Activated T-helper 2 cell treated with anti-CD3 and anti-CD28 coated beads, Interferon-gamma antibody, Interleukin-2, Interleukin-4, amounts not matched to agents 10 μg/mL and 5 μg/mL and 100 μg/mL, durations not matched to agents 14 hours and 24 hours and 36 hours (primary cell): ENCODE measurements around the gene SGCD. TPM values are rescaled to one million over a fixed set of nuclear protein-coding genes. Genes with fewer than 3 reads are reported as not detected.
"Not testable (repeated sequence)": the region's sequence is repeated elsewhere in the genome, so short reads cannot be mapped to it uniquely, and the experiment has no call there.

Experiments
- DNase-seq: peaks from one replicate; pipeline ENCODE4 v3.0.0; 2021; ENCODE audit warnings: low spot score
- H3K27ac Mint-ChIP-seq: one replicate; pipeline ENCODE4 v1.8.0; 2021; ENCODE audit warnings: mixed read lengths
- H3K27me3 Mint-ChIP-seq: one replicate; pipeline ENCODE4 v1.8.0; 2021; ENCODE audit warnings: low read depth, mixed read lengths
- H3K36me3 Mint-ChIP-seq: one replicate; pipeline ENCODE4 v1.8.0; 2021; ENCODE audit warnings: low read depth, mixed read lengths
- H3K4me1 Mint-ChIP-seq: one replicate; pipeline ENCODE4 v1.8.0; 2021; ENCODE audit warnings: low read depth, mixed read lengths
- H3K4me3 Mint-ChIP-seq: one replicate; pipeline ENCODE4 v1.8.0; 2021; ENCODE audit warnings: low read depth, mild to moderate bottlenecking, moderate library complexity, mixed read lengths
- H3K9me3 Mint-ChIP-seq: one replicate; pipeline ENCODE4 v1.8.0; 2021; ENCODE audit warnings: mixed read lengths
- intact Hi-C: fragments of 100-400 bp; cut with micrococcal nuclease; formaldehyde crosslinking; loops from one replicate; pipeline ENCODE4 v1.15.1; 2023
- total RNA-seq: library from RNA; stranded (reverse); gene quantifications from 2 replicates; pipeline ENCODE4 v1.2.3, GENCODE V29; 2022

Gene SGCD
- total RNA-seq, 1 donor from 2014 or later = not detected

GRCh38 chr5:156621719-156622118, 294.8 kb downstream of the SGCD start:
- Mint-ChIP-seq H3K4me1 (no peaks in the 10 kb centered on the region), H3K4me3 (no peak overlapping the region), H3K36me3 (no peaks in the 10 kb centered on the region), H3K9me3 (no peaks in the 10 kb centered on the region), H3K27ac (no peak overlapping the region), H3K27me3 (no peaks in the 10 kb centered on the region)
- no peak for DNase-seq
- intact Hi-C loops = no loop called here

GRCh38 chr5:156623381-156624040, 296.5 kb downstream of the SGCD start:
- intact Hi-C loops = no loop called here
- Mint-ChIP-seq H3K4me3 (no peak overlapping the region), H3K27me3 (no peaks in the 10 kb centered on the region), H3K4me1 (no peaks in the 10 kb centered on the region), H3K36me3 (no peaks in the 10 kb centered on the region), H3K27ac (no peak overlapping the region), H3K9me3 (no peaks in the 10 kb centered on the region)
- DNase-seq = no peak

- Mint-ChIP-seq H3K9me3 (no peaks in the 10 kb centered on the region), H3K4me3 (no peak overlapping the region), H3K36me3 (no peaks in the 10 kb centered on the region), H3K27ac (no peak overlapping the region), H3K27me3 (no peaks in the 10 kb centered on the region), H3K4me1 (no peaks in the 10 kb centered on the region)
- no peak for DNase-seq
- intact Hi-C loops = no loop called here
These were observed 297.7 kb downstream of the SGCD start for GRCh38 chr5:156624686-156625085.

GRCh38 chr5:156628421-156628820, 301.5 kb downstream of the SGCD start:
- Mint-ChIP-seq H3K4me3 (no peak overlapping the region), H3K36me3 (no peaks in the 10 kb centered on the region), H3K27me3 (no peaks in the 10 kb centered on the region), H3K9me3 (no peaks in the 10 kb centered on the region), H3K4me1 (no peaks in the 10 kb centered on the region), H3K27ac (no peak overlapping the region)
- DNase-seq = no peak
- intact Hi-C loops = no loop called here

GRCh38 chr5:156631005-156631404, 304.0 kb downstream of the SGCD start:
- no peak for DNase-seq
- H3K36me3 Mint-ChIP-seq = no peaks in the 10 kb centered on the region
- H3K4me1 Mint-ChIP-seq = no peaks in the 10 kb centered on the region
- H3K9me3 Mint-ChIP-seq = no peaks in the 10 kb centered on the region
- intact Hi-C loops = no loop called here
- H3K4me3 Mint-ChIP-seq = no peak overlapping the region
- H3K27me3 Mint-ChIP-seq = no peaks in the 10 kb centered on the region
- no peak overlapping the region for H3K27ac Mint-ChIP-seq

GRCh38 chr5:156634301-156634700, 307.3 kb downstream of the SGCD start:
- no peak for DNase-seq
- Mint-ChIP-seq H3K4me1 (no peaks in the 10 kb centered on the region), H3K4me3 (no peak overlapping the region), H3K27me3 (no peaks in the 10 kb centered on the region), H3K27ac (no peak overlapping the region), H3K36me3 (no peaks in the 10 kb centered on the region), H3K9me3 (no peaks in the 10 kb centered on the region)
- intact Hi-C loops = no loop called here

- no peaks in the 10 kb centered on the region for H3K36me3 Mint-ChIP-seq
- H3K9me3 Mint-ChIP-seq = no peaks in the 10 kb centered on the region
- H3K27me3 Mint-ChIP-seq = peaks cover 7% of the 10 kb centered on the region
- H3K4me3 Mint-ChIP-seq = no peak overlapping the region
- no peak overlapping the region for H3K27ac Mint-ChIP-seq
- intact Hi-C loops = no loop called here
- DNase-seq = no peak
- H3K4me1 Mint-ChIP-seq = no peaks in the 10 kb centered on the region
These were observed 313.8 kb downstream of the SGCD start for GRCh38 chr5:156640691-156641241.

- Mint-ChIP-seq H3K9me3 (no peaks in the 10 kb centered on the region), H3K4me1 (no peaks in the 10 kb centered on the region), H3K27ac (no peak overlapping the region), H3K36me3 (no peaks in the 10 kb centered on the region), H3K4me3 (no peak overlapping the region), H3K27me3 (peaks cover 7% of the 10 kb centered on the region)
- DNase-seq = no peak
- intact Hi-C loops = no loop called here
These were observed 314.7 kb downstream of the SGCD start for GRCh38 chr5:156641686-156642085.

- no peak overlapping the region for H3K27ac Mint-ChIP-seq
- no peaks in the 10 kb centered on the region for H3K36me3 Mint-ChIP-seq
- no peaks in the 10 kb centered on the region for H3K9me3 Mint-ChIP-seq
- no peak overlapping the region for H3K4me3 Mint-ChIP-seq
- H3K27me3 Mint-ChIP-seq = no peaks in the 10 kb centered on the region
- DNase-seq = no peak
- intact Hi-C loops = no loop called here
- H3K4me1 Mint-ChIP-seq = no peaks in the 10 kb centered on the region
These were observed 320.1 kb downstream of the SGCD start for GRCh38 chr5:156647034-156647451.

GRCh38 chr5:156654444-156654843, 327.5 kb downstream of the SGCD start:
- Mint-ChIP-seq H3K27me3 (peaks cover 4% of the 10 kb centered on the region), H3K9me3 (no peaks in the 10 kb centered on the region), H3K4me1 (no peaks in the 10 kb centered on the region), H3K36me3 (no peaks in the 10 kb centered on the region), H3K4me3 (no peak overlapping the region), H3K27ac (no peak overlapping the region)
- no peak for DNase-seq
- intact Hi-C loops = no loop called here

GRCh38 chr5:156655732-156656131, 328.8 kb downstream of the SGCD start:
- Mint-ChIP-seq H3K9me3 (no peaks in the 10 kb centered on the region), H3K27me3 (peaks cover 4% of the 10 kb centered on the region), H3K36me3 (no peaks in the 10 kb centered on the region), H3K27ac (no peak overlapping the region), H3K4me1 (no peaks in the 10 kb centered on the region), H3K4me3 (no peak overlapping the region)
- no peak for DNase-seq
- intact Hi-C loops = no loop called here

GRCh38 chr5:156664832-156665231, 337.9 kb downstream of the SGCD start:
- H3K9me3 Mint-ChIP-seq, H3K27me3 Mint-ChIP-seq, H3K36me3 Mint-ChIP-seq, intact Hi-C loops, H3K27ac Mint-ChIP-seq, DNase-seq, H3K4me3 Mint-ChIP-seq, H3K4me1 Mint-ChIP-seq: not testable (repeated sequence)

- DNase-seq, H3K27me3 Mint-ChIP-seq, H3K9me3 Mint-ChIP-seq, H3K4me3 Mint-ChIP-seq, H3K4me1 Mint-ChIP-seq, H3K36me3 Mint-ChIP-seq, intact Hi-C loops, H3K27ac Mint-ChIP-seq: not testable (repeated sequence)
These were observed 339.7 kb downstream of the SGCD start for GRCh38 chr5:156666686-156667085.

GRCh38 chr5:156667616-156668015, 340.7 kb downstream of the SGCD start:
- intact Hi-C loops = no loop called here
- H3K27ac Mint-ChIP-seq = no peak overlapping the region
- H3K4me1 Mint-ChIP-seq = no peaks in the 10 kb centered on the region
- peaks cover 1% of the 10 kb centered on the region for H3K27me3 Mint-ChIP-seq
- no peaks in the 10 kb centered on the region for H3K36me3 Mint-ChIP-seq
- DNase-seq = no peak
- H3K4me3 Mint-ChIP-seq = no peak overlapping the region
- H3K9me3 Mint-ChIP-seq = no peaks in the 10 kb centered on the region
